Measurements from ENCODE around the gene BCL7A.

- TF ChIP-seq CTCF (IDR thresholded peaks at IDR 0.05) (no peak), POLR2A (IDR thresholded peaks at IDR 0.05) (no peak)
Observed at GRCh38 chr12:122087431-122088178, 65.9 kb downstream of the BCL7A start.

Data from heart left ventricle (tissue), 13 donors.